Left forelimb (tissue), 1 donor: ENCODE measurements around the gene B3GNT9.

Source experiments
- DNase-seq: peaks from one replicate; pipeline ENCODE4 v3.0.0-alpha.2; 2018; ENCODE audit warnings: low spot score

B3GNT9 gene

GRCh38 chr16:67185651-67186134 is 34.9 kb upstream of the B3GNT9 start:
- no peak for DNase-seq

- peak; percentile 93 for DNase-seq
These were observed 34.3 kb upstream of the B3GNT9 start for GRCh38 chr16:67184995-67185650.

- no peak for DNase-seq
These were observed 33.7 kb upstream of the B3GNT9 start for GRCh38 chr16:67184453-67184994.

- DNase-seq = peak; percentile 97
These were observed 33.0 kb upstream of the B3GNT9 start, which contains the start of gene MATCAP1 for GRCh38 chr16:67183627-67184452. Gene MATCAP1, minus strand, starts transcription at chr16:67183963. Its CDS starts 3,353 bp downstream, at chr16:67180610.

GRCh38 chr16:67183284-67183626 is 32.5 kb upstream of the B3GNT9 start:
- DNase-seq = no peak

GRCh38 chr16:67182288-67182687 is 31.5 kb upstream of the B3GNT9 start:
- DNase-seq = no peak

- no peak for DNase-seq
These were observed 30.5 kb upstream of the B3GNT9 start for GRCh38 chr16:67181346-67181745.

- DNase-seq = no peak
These were observed 29.4 kb upstream of the B3GNT9 start for GRCh38 chr16:67180166-67180565.

- no peak for DNase-seq
These were observed 28.8 kb upstream of the B3GNT9 start for GRCh38 chr16:67179421-67180080.

GRCh38 chr16:67177743-67178699 is 27.2 kb upstream of the B3GNT9 start:
- no peak for DNase-seq

GRCh38 chr16:67176662-67177061 is 25.9 kb upstream of the B3GNT9 start:
- DNase-seq = no peak

- DNase-seq = no peak
These were observed 24.0 kb upstream of the B3GNT9 start for GRCh38 chr16:67174706-67175231.

- DNase-seq = no peak
These were observed 23.3 kb upstream of the B3GNT9 start for GRCh38 chr16:67173808-67174705.

GRCh38 chr16:67173323-67173722 is 22.5 kb upstream of the B3GNT9 start:
- no peak for DNase-seq

GRCh38 chr16:67170949-67171649 is 20.3 kb upstream of the B3GNT9 start:
- DNase-seq = no peak

- no peak for DNase-seq
These were observed 19.6 kb upstream of the B3GNT9 start, which contains the start of gene NOL3 for GRCh38 chr16:67170168-67170948. Gene NOL3, plus strand, starts transcription at chr16:67170538.

GRCh38 chr16:67169642-67170167 is 18.9 kb upstream of the B3GNT9 start:
- DNase-seq = no peak

- DNase-seq = no peak
These were observed 18.2 kb upstream of the B3GNT9 start for GRCh38 chr16:67169011-67169451.
